Spleen (tissue), 11 donors: ENCODE measurements around the gene WSCD2. TPM values are rescaled to one million over a fixed set of nuclear protein-coding genes. Genes with fewer than 3 reads are reported as not detected.

Experiments used
- DNase-seq: peaks from one replicate; pipeline ENCODE4 v3.0.0-alpha.2; 2020
- H3K27ac ChIP-seq, 8 donors: fragments of 200-600 bp; sonication (generic) in 7 of 8; 1 replicate in 4 of 8; 2 replicates in 4 of 8; pipeline versions ENCODE4 v1.5.0 to v1.8.0; 2016 to 2021; ENCODE audit warnings: inconsistent platforms in 4 of 8, mild to moderate bottlenecking in 4 of 8, moderate library complexity in 1 of 8
- H3K27me3 ChIP-seq, 7 donors: fragments of 200-600 bp; sonication (generic) in 6 of 7; replicated peaks in 1 of 7; 1 replicate in 4 of 7; 2 replicates in 3 of 7; pipeline versions ENCODE4 v1.5.0 to v1.8.0; 2016 to 2021; ENCODE audit warnings: inconsistent platforms in 3 of 7, mild to moderate bottlenecking in 1 of 7
- H3K36me3 ChIP-seq, 6 donors: fragments of 200-600 bp; sonication (generic) in 5 of 6; 1 replicate in 4 of 6; 2 replicates in 2 of 6; pipeline versions ENCODE4 v1.5.0 to v1.8.0; 2016 to 2021; ENCODE audit warnings: inconsistent platforms in 2 of 6
- H3K4me1 ChIP-seq, 6 donors: fragments of 200-600 bp; sonication (generic) in 5 of 6; 1 replicate in 3 of 6; 2 replicates in 3 of 6; pipeline versions ENCODE4 v1.5.0 to v1.8.0; 2016 to 2021; ENCODE audit warnings: inconsistent platforms in 3 of 6
- H3K4me3 ChIP-seq, 8 donors: fragments of 200-600 bp; sonication (generic) in 7 of 8; 1 replicate in 4 of 8; 2 replicates in 4 of 8; pipeline versions ENCODE4 v1.5.0 to v1.8.0; 2016 to 2021; ENCODE audit warnings: inconsistent platforms in 4 of 8, mild to moderate bottlenecking in 4 of 8, moderate library complexity in 2 of 8
- H3K9me3 ChIP-seq, 8 donors: fragments of 200-600 bp; sonication (generic) in 7 of 8; 1 replicate in 4 of 8; 2 replicates in 4 of 8; pipeline versions ENCODE4 v1.5.0 to v1.8.0; 2016 to 2021; ENCODE audit warnings: inconsistent platforms in 4 of 8
- POLR2A ChIP-seq, 3 donors: fragments of 450-650 bp; IDR thresholded peaks; one replicate each; pipeline ENCODE4 v1.5.1; 2017; ENCODE audit warnings: antibody characterized with exemption in 3 of 3, mild to moderate bottlenecking in 1 of 3
- POLR2AphosphoS5 ChIP-seq, 3 donors: sonication (generic); formaldehyde crosslinking; IDR thresholded peaks; one replicate each; pipeline ENCODE4 v1.5.1; 2017; ENCODE audit warnings: antibody characterized with exemption in 3 of 3
- WGBS, 5 donors: extraction: QIAGEN DNeasy Blood & Tissue Kit in 3 of 5; methylation state at CpG; one replicate each; pipeline versions ENCODE4 v1.1.5 to v1.1.7; 2013 to 2018; 5-methylcytosine and 5-hydroxymethylcytosine counted together
- intact Hi-C: fragments of 100-400 bp; cut with DNase I; formaldehyde crosslinking; loops from one replicate; pipeline ENCODE4 v1.15.0; 2023; ENCODE audit warnings: low total_unique reads
- polyA plus RNA-seq, 3 donors: library from polyadenylated mRNA; stranded (reverse); fragments of 200-250 nt; gene quantifications; one replicate each; pipeline ENCODE4 v1.2.1, GENCODE V29; 2013
- total RNA-seq, 7 donors: library from RNA; depleted of rRNA in 3 of 7; stranded (reverse); fragments of >200 nt in 3 of 7; fragmentation: NEBNext Ultra II Directional in 4 of 7; extraction: Animal tissue kit (Norgen Biotek cat#: 25700) in 4 of 7; gene quantifications; one replicate each; pipeline versions ENCODE4 v1.1.0 to v1.2.1, GENCODE V29; 2016 to 2021
- TF ChIP-seq, protein P1 (sequence below), 11 experiments: fragments of 200-600 bp in 7 of 11; fragments of 450-650 bp in 4 of 11; sonication (generic) in 4 of 11; IDR thresholded peaks in 8 of 11; conservative IDR thresholded peaks in 3 of 11; 1 replicate in 7 of 11; 2 replicates in 4 of 11; pipeline versions ENCODE4 v1.4.0 to v1.8.0; 2016 to 2021; ENCODE audit warnings: antibody characterized with exemption in 11 of 11, inconsistent platforms in 4 of 11, mild to moderate bottlenecking in 1 of 11
- donor health status: healthy with polysubstance abuse.
- donor health status: DM: no; HTN: no; CAD: no; lungs with moderate emphysema.
- donor health status: DM: no; HTN: no; CAD: no.
- donor health status: Bipolar disorder and iron deficiency.
- donor health status: healthy.
- donor health status: DM: no; HTN: no; CAD: no.
- donor health status: DM: yes; HTN: yes; CAD: no.

Gene WSCD2
- total and polyA plus RNA-seq, 10 donors = 0.09 to 0.60 (median 0.23) TPM; not detected in 1

DNA sequence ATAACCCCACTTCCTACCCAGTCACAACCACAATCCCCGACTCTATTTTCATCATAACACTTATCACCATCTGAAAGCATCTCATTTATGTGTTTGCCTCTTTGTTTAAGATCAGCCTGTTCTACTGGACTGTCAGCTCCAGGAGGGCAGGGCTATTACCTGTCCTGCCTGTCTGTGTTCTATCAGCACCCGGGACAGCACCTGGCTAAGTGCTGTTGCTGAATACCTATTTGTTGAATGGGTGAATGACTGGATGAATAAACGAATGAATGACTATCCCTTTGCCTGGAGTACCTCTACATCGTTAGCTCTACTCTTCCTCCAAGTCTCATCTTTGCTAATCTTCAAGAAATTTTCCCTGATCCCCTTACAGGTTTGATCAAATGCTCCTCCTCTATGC, 69.0 kb downstream of the WSCD2 start:
- intact Hi-C loops = no loop called here
- no peaks in the 10 kb centered on the region for H3K36me3 ChIP-seq
- H3K4me3 ChIP-seq = no peak overlapping the region
- TF ChIP-seq POLR2AphosphoS5 (IDR thresholded peaks at IDR 0.05) = no peak
- TF ChIP-seq POLR2A (IDR thresholded peaks at IDR 0.05) = no peak
- TF ChIP-seq, protein P1, sequence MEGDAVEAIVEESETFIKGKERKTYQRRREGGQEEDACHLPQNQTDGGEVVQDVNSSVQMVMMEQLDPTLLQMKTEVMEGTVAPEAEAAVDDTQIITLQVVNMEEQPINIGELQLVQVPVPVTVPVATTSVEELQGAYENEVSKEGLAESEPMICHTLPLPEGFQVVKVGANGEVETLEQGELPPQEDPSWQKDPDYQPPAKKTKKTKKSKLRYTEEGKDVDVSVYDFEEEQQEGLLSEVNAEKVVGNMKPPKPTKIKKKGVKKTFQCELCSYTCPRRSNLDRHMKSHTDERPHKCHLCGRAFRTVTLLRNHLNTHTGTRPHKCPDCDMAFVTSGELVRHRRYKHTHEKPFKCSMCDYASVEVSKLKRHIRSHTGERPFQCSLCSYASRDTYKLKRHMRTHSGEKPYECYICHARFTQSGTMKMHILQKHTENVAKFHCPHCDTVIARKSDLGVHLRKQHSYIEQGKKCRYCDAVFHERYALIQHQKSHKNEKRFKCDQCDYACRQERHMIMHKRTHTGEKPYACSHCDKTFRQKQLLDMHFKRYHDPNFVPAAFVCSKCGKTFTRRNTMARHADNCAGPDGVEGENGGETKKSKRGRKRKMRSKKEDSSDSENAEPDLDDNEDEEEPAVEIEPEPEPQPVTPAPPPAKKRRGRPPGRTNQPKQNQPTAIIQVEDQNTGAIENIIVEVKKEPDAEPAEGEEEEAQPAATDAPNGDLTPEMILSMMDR (IDR thresholded peaks at IDR 0.05 in 8 of 11, conservative IDR thresholded peaks at IDR 0.05 in 3 of 11) = no peak
- H3K4me1 ChIP-seq = no peaks in the 10 kb centered on the region
- H3K27ac ChIP-seq = no peak overlapping the region
- peaks cover 0 to 41% (median 0%) of the 10 kb centered on the region in 7 donors for H3K27me3 ChIP-seq
- 50 to 63% (median 56%) methylated on average over 4 of the region's 4 CpGs for WGBS, 5 donors
- DNase-seq = no peak
- H3K9me3 ChIP-seq = peaks cover 0 to 2% (median 0%) of the 10 kb centered on the region in 8 donors

DNA sequence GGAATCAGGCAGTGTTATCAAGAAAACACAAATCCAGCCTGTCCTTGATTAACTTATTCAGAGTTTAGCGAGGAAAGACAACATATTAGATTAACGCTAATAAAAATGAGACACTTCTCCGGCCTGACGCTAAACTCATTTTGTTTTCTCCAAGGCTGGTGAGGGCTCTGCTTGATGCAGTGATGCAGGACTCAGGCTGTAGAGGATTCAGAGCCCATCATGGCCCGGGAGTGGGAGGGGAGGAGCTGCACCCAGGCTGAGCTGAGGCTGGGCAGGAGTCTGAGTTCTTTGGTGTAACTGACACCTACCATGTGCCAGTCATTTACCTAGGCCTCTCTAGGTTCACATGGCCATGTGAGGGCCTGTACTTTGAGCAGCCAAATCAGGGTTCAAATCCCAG, 70.0 kb downstream of the WSCD2 start:
- TF ChIP-seq, protein P1 (IDR thresholded peaks at IDR 0.05 in 8 of 11, conservative IDR thresholded peaks at IDR 0.05 in 3 of 11) = no peak
- TF ChIP-seq POLR2A (IDR thresholded peaks at IDR 0.05) = no peak
- intact Hi-C loops = no loop called here
- Histone ChIP-seq H3K9me3 (peaks cover 0 to 11% (median 3%) of the 10 kb centered on the region in 8 donors), H3K36me3 (no peaks in the 10 kb centered on the region), H3K27ac (no peak overlapping the region), H3K4me3 (no peak overlapping the region), H3K4me1 (no peaks in the 10 kb centered on the region), H3K27me3 (peaks cover 0 to 51% (median 0%) of the 10 kb centered on the region in 7 donors)
- no peak for DNase-seq
- 80 to 91% (median 83%) methylated on average over 5 of the region's 5 CpGs for WGBS, 5 donors

DNA sequence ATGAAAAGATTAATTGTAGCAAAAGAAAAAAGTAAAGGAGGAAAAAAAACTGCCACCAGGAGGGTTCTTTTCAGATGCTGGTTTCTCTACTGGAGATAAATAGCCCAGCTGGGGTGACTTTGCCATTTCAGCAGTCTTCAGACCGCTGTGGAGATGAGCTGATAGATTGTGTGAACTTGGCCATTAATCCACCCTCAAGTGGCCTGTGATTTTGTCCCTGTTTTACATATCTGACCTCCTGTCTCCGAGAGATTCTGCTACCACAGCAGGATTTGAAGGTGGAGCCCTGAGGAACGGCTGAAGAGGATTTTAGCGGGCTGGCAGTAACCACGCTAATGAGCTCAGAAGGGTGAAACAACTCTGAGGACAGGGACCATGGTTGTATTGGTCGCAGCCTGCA, 72.7 kb downstream of the WSCD2 start:
- peaks cover 0 to 49% (median 0%) of the 10 kb centered on the region in 7 donors for H3K27me3 ChIP-seq
- no peak overlapping the region for H3K27ac ChIP-seq
- TF ChIP-seq POLR2AphosphoS5 (IDR thresholded peaks at IDR 0.05) (no peak), POLR2A (IDR thresholded peaks at IDR 0.05) (no peak)
- TF ChIP-seq, protein P1 (IDR thresholded peaks at IDR 0.05 in 8 of 11, conservative IDR thresholded peaks at IDR 0.05 in 3 of 11) = no peak
- peaks cover 0 to 11% (median 3%) of the 10 kb centered on the region in 8 donors for H3K9me3 ChIP-seq
- WGBS, 5 donors = 31 to 50% (median 48%) methylated on average over 6 of the region's 6 CpGs
- no peaks in the 10 kb centered on the region for H3K36me3 ChIP-seq
- intact Hi-C loops = no loop called here
- no peak overlapping the region for H3K4me3 ChIP-seq
- no peak for DNase-seq
- no peaks in the 10 kb centered on the region for H3K4me1 ChIP-seq

DNA sequence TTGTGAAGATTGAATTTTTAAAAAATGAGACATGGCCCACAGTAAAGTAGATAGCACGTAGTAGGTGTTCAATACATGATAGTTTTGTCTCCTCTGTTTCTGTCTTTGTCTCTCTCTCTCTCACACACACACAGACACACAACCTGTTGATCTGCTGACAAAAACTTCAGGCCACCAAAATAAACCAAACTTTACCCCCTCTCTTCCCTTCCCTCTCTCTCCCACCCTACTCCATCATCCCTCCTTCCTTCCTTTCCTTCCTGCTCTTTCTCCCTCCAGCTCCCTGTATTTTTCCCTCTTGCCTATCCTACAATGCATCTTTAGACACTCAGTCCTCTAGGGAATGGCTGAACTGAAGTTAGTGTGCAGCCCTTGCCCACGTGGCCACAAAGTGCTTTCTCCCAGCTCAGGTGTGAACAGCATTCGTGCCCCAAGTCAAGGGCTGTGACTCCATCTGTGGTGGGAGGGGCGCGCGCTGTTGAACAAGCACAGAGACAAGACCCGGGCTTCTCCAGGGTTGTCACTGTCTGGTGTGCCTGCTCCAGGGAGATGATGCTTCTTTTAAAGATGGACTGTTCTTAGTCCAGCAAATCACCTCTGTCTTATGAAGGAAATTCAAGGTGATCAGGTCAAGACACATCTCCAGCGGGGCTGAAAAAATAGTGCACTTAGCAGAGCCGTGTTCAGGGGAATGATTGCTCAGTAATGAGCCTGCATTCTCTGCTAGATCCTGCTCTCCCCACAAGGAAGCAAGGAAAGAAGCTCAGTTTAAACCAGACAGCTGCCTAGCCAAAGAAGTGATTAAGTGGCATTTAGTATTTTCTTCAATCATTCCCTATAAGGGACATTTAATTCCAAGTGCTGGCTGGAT, 75.3 kb downstream of the WSCD2 start:
- TF ChIP-seq POLR2A (IDR thresholded peaks at IDR 0.05) (no peak), POLR2AphosphoS5 (IDR thresholded peaks at IDR 0.05) (no peak)
- 68 to 76% (median 74%) methylated on average over 8 to 9 of the region's 9 CpGs for WGBS, 5 donors
- H3K27ac ChIP-seq = no peak overlapping the region

More for the DNA sequence above, 75.3 kb downstream of the WSCD2 start:
- H3K4me3 ChIP-seq = no peak overlapping the region
- no peak for DNase-seq
- intact Hi-C loops = no loop called here
- no peaks in the 10 kb centered on the region for H3K36me3 ChIP-seq
- H3K9me3 ChIP-seq = peaks cover 0 to 11% (median 3%) of the 10 kb centered on the region in 8 donors
- H3K27me3 ChIP-seq = peaks cover 0 to 47% (median 0%) of the 10 kb centered on the region in 7 donors
- H3K4me1 ChIP-seq = no peaks in the 10 kb centered on the region
